Erythroblast (primary cell): ENCODE data around the gene AP2A2.

Experiments used
- DNase-seq, 2 experiments: peaks; one replicate each; lab custom pipeline; 2025; lab: John Stamatoyannopoulos, UW
- GATA1 ChIP-seq: IDR thresholded peaks from 2 replicates; pipeline ENCODE4 v1.6.1; 2011; ENCODE audit warnings: low read depth, mild to moderate bottlenecking, control low read depth, low read length, moderate library complexity
- POLR2A ChIP-seq: IDR thresholded peaks from 2 replicates; pipeline ENCODE4 v1.6.1; 2011; ENCODE audit warnings: mild to moderate bottlenecking, low read length

The AP2A2 gene

DNA sequence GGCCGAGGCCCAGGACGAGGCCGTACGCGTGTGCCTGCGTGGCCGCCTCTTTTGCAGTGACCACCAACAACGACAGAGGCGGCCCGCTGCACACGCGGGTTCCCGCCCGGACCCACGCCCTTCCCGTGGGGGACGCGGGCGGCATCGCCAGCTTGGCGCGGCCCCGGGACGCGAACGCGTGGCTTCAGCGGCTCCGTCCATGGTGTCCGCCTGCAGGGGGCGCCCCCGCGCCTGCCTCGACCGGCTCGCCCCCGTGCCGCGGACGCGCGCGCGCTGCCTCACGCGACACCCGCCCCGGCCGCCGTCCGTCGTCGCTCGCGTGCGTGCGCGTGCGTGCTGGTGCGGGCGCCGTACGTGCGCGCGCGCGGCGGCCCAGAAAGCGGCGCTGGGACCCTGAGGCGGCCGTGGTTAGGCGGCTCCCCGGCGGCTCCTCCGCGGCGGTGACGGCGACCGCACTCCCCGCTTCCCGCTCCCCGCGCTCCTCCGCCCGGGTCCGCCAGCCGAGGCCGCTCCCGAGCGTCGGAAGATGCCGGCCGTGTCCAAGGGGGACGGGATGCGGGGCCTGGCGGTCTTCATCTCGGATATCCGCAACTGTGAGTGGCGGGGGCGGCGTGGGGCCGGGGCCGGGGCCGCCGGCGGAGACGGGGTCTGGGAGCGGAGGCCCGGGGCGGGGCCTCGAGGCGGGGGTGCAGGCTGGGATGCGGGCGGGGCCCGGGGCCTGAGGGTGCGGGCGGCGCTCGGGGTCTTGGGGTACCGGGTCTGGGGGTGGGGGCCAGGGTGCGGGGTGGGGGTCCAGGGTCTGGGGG lies at the start of gene AP2A2:
Gene AP2A2, plus strand, starts transcription at position 375 of the 806 bp plus-strand sequence. Its CDS starts 152 bp downstream, at position 527.
- DNase-seq = peak; percentile 96 to 98
- TF ChIP-seq GATA1 (no peak), POLR2A (peak; percentile 40)

DNA sequence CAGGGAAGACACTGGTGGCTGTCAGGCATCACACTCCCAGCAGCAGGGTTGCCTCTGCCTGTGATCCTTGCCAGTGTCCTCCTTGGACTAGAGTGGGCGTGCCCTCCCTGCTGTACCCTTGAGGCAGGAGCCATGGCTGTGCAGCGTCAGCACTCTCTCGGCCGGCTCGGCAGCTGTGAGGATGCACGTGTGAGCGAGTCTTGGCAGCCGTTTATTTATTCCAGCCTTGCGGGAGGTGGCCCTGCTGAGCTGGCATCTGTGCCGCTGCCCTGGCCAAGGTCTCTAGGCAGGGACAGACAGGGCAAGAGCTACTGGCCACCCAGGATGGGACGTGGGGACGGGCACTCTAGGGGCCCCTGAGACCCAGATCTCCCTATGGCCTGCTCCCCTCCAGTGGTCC lies 49.1 kb upstream of the AP2A2 start:
- no peak for DNase-seq

DNA sequence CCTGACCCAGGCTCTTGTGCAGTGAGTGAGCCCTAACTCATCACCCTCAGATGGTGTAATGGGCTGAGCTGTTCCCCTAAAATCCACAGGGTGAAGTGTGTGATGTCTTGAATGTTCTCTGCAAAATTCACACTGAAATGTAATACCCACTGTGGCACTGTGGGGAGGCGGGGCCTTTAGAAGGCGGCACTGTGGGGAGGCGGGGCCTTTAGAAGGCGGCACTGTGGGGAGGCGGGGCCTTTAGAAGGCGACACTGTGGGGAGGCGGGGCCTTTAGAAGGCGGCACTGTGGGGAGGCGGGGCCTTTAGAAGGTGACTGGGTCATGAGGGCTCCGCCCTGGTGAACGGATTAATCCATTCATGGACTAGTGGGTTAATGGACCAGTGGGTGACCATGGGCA lies 48.1 kb upstream of the AP2A2 start:
- TF ChIP-seq GATA1 (no peak), POLR2A (peak; percentile 23)
- DNase-seq = peak; percentile 75 to 77

More for the DNA sequence above, 49.1 kb upstream of the AP2A2 start:
- TF ChIP-seq GATA1 (no peak), POLR2A (no peak)

DNA sequence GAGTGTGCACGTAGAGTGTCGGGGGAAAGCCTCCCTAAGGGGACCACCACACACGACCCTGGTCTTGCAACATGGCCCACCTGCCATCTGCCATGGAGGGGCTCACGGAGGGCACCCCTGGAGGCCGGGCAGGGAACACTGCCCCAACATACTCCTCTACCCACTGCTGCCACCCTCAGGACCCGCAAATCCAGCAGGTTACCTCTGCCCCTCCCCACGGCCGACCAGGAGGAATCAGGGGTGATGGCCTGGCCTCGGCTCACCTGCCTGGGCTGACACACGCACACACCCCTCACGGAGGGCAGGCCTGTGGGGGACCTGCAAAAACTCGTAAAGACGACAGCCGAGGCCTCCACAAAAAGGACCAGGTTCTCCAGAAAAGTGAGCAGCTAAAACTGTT lies 45.2 kb upstream of the AP2A2 start:
- TF ChIP-seq POLR2A (no peak), GATA1 (no peak)
- DNase-seq = no peak

DNA sequence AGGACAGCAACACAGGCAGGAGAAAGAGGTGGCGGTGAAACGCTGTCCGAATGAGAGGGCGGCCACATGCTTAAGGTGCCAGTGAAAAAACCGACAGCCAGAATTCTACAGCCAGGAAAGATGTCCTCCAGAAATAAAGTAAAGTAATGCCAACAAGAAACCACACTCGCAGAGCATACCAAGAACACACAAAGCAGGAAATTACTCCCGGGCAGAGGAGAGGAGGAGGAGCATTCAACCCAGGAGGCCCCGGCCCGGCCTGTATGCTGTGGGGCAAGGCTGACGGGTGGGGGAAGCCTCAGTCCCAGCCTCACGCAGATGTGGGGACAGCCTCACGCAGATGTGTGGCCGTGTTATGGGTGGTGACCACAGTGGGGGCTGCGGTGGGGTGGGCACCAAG lies 43.1 kb upstream of the AP2A2 start:
- no peak for DNase-seq
- TF ChIP-seq GATA1 = no peak
- no peak for TF ChIP-seq POLR2A

DNA sequence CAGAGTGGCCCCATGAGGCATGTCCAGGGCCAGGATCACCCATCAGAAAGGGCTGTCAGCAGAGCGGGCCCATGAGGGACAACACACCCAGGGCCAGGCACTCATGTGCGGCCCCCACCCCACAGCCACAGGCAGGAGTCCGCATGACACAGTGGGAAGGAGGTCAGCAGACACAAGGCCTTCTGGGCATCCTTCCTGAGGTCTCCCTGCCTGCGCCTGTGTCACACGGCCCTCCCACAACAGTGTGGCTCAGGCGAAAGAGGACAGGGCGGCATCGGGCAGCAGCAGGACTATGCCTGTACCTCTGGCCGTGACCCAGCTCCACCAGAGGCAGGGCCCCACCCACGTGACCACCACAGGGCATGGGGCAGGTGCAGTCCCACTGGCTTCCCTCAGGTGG lies 42.1 kb upstream of the AP2A2 start:
- TF ChIP-seq POLR2A = no peak
- TF ChIP-seq GATA1 = no peak
- no peak for DNase-seq

DNA sequence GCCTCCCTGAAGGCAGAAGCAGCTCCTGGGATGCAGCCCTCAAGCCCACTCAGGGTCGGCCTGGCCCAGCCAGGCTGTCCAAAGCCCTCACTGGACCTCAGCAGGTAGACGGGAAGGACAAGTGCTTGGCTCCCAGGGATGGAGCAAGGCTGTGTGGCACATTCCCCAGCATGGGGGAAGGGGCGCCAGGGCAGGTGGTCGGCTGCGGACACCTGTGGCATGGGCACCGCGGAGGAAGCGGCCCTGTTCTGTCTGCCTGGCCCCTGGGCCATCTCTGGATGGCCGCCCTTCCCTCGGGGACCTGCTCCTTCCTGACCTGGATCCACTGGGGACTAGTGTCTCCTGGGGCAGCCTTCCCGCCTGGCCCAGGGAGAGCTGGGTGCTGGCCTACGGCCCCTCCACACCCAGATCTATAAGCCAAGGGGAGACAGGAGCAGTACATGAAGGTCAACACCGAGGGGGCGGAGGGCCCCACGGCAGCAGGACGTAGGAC lies 41.0 kb upstream of the AP2A2 start:
- no peak for DNase-seq
- TF ChIP-seq POLR2A = no peak
- no peak for TF ChIP-seq GATA1

DNA sequence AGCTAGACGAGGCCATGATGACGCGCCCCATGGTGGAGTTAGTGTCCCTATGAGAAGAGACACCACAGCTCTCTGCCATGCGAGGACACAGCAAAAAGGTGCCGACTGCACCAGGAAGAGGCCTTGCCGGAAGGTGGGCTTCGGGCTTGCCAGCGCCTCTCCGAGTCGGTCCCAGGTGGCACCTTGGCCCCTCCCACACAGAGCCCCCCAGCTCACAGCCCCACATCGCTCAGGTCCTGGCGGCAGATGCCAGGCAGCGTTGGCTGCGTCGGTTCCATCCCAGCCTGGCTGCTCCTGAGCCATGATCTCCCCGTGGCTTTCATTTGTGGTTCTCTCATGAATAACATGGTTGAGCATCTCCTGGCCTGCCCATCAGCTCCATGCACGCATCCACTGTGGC lies 39.1 kb upstream of the AP2A2 start:
- TF ChIP-seq POLR2A = no peak
- TF ChIP-seq GATA1 = no peak
- no peak for DNase-seq

DNA sequence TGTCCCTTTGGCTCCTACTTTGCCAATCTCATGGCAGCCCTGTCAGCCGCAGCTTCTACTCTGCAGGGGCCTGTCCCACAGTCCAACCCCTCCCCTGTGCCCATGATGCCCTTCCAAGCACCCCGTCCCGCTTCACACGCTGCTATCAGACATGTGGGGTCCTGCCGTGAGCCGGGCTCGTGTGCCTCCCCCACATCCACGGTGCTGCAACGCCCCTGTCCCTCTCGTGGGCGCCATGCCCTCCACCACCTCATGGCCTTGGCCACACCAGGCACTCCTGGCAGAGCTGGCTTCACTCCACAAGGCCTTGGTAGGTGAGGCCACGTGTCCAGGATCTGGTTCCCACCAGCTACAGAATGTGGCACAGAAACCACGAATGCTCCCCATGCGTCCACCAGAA lies 38.1 kb upstream of the AP2A2 start:
- no peak for TF ChIP-seq GATA1
- no peak for DNase-seq

DNA sequence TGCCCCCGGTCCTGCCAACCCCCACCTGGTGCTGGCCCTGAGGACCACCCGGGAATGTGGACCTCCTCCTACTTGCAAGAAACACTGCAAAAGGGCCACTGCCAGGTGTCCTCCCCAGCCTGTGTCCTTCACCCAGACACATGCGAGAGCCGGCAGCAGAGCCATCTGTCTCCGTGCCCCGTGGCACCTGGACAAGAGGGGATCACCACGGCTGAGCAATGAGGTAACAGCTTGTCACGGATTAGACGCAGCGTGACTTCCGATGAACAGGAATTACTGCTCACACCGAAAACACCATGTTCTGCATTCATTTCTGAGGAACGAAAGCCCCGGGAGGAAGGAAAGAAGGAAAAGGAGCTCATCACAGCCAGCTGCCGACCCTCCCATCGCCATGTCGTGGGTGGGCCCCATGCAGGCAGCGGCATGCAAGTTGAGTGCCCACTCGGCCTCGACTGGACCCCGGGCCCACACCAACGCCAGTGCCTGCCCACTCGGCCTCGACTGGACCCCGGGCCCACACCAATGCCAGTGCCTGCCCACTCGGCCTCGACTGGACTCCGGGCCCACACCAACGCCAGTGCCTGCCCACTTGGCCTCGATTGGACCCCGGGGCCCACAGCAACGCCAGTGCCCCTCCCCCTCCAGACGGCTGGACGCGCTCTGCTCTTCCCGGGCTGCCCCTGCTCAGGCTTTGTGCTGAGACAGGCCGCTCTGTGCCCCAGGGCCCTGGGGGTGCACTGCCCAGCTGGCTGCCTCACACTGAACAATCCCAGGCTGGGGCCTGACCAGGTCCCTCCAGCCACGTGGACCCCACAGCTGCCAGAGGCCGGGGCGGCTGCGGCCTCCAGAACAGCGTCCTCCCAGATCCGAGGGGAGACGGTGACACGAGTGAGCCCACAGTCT lies 37.1 kb upstream of the AP2A2 start:
- TF ChIP-seq POLR2A (no peak), GATA1 (no peak)
- DNase-seq = no peak

DNA sequence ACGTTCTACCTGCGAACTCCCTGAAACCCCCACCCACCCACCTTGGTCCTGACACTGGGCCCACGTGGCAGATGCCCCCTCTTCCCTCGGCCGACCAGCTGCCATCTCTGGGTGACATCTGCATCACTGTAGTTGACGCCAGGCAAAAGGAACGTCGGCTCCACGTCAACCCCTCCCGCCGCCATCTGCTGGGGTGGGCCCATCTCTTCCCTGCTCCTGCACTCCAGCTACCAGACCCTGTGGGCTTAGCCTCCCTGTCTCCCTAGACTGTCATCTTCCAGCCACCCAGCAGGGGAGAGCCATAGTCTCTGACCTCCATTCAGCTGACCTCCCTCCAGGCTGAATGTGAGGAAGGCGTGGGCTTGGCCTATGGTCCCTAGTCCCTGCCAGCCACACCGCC lies 36.4 kb upstream of the AP2A2 start:
- DNase-seq = no peak
- TF ChIP-seq GATA1 (no peak), POLR2A (no peak)

DNA sequence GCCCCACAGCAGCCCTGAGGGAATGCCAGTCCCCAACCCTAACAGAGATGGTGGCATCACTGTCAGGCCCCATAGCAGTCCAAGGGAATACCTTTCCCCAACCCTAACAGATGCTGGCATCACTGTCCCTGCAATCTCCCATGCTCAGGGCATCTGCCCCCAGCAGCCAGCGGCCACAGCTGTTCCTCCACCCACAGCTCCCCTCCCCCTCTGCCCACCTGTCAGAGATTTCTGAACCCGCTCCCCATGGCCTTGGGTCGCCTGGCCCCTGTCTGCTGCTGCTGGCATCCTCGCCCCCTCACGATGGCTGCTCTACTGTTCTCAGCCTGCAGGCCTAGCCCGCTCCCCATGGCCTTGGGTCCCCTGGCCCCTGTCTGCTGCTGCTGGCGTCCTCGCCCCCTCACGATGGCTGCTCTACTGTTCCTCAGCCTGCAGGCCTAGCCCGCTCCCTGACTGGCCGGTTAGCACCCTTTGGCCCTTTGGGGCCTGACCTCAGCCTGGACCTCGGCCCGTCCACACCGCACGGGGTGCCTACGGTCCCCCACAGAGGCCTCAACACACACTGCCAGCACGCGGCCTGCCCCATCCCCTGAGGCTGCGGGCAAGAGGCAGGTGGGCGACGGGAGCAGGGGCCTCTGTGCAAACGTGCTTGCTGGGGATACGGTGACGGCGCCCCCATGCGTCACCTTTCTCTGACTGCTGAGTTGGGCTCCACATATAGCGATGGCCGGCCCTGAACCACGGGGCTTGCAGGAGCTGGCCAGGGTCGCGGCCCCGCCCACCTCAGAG lies 35.8 kb upstream of the AP2A2 start:
- DNase-seq = no peak
- TF ChIP-seq GATA1 = no peak
- no peak for TF ChIP-seq POLR2A
